ENCODE results near the gene UBR1. TPM values are rescaled to one million over a fixed set of nuclear protein-coding genes. Genes with fewer than 3 reads are reported as not detected.
"Not testable (repeated sequence)": the region's sequence is repeated elsewhere in the genome, so short reads cannot be mapped to it uniquely, and the experiment has no call there.

UBR1 gene
- total RNA-seq, 1 experiment from 2014 or later = 23.6 TPM

GRCh38 chr15:42974202-42974862 lies 131.5 kb downstream of the UBR1 start:
- no peak for DNase-seq (ENCODE audit: low spot score)

GRCh38 chr15:42973114-42973513 lies 132.7 kb downstream of the UBR1 start:
- DNase-seq (ENCODE audit: low spot score) = no peak

- no peak for DNase-seq (ENCODE audit: low spot score)
Observed at GRCh38 chr15:42971830-42972229, 134.0 kb downstream of the UBR1 start.

- DNase-seq (ENCODE audit: low spot score) = no peak
Observed at GRCh38 chr15:42964476-42964875, 141.4 kb downstream of the UBR1 start.

- DNase-seq (ENCODE audit: low spot score) = no peak
Observed at GRCh38 chr15:42955518-42955917, 150.3 kb downstream of the UBR1 start.

GRCh38 chr15:42954291-42954690 lies 151.5 kb downstream of the UBR1 start:
- no peak for DNase-seq (ENCODE audit: low spot score)

GRCh38 chr15:42948898-42949297 lies 156.9 kb downstream of the UBR1 start:
- DNase-seq (ENCODE audit: low spot score) = not testable (repeated sequence)

- DNase-seq (ENCODE audit: low spot score) = no peak
Observed at GRCh38 chr15:42940527-42940926, 165.3 kb downstream of the UBR1 start.

- DNase-seq (ENCODE audit: low spot score) = no peak
Observed at GRCh38 chr15:42939841-42940240, 166.0 kb downstream of the UBR1 start.

- no peak for DNase-seq (ENCODE audit: low spot score)
Observed at GRCh38 chr15:42937143-42937542, 168.7 kb downstream of the UBR1 start.

- DNase-seq (ENCODE audit: low spot score) = no peak
Observed at GRCh38 chr15:42933886-42934667, 171.8 kb downstream of the UBR1 start.

GRCh38 chr15:42932833-42933515 lies 172.9 kb downstream of the UBR1 start:
- no peak for DNase-seq (ENCODE audit: low spot score)

GRCh38 chr15:42931702-42932486 lies 173.9 kb downstream of the UBR1 start:
- no peak for DNase-seq (ENCODE audit: low spot score)

- no peak for DNase-seq (ENCODE audit: low spot score)
Observed at GRCh38 chr15:42929306-42929848, 176.5 kb downstream of the UBR1 start.

- DNase-seq (ENCODE audit: low spot score) = peak; percentile 40
Observed at GRCh38 chr15:42921342-42921731, 184.5 kb downstream of the UBR1 start.

GRCh38 chr15:42920519-42921341 lies 185.1 kb downstream of the UBR1 start, which contains the start of gene TTBK2:
Gene TTBK2 (minus strand): TSS chr15:42920778. CDS start chr15:42878617, 42,161 bp downstream.
- peak; percentile 100 for DNase-seq (ENCODE audit: low spot score)

- DNase-seq (ENCODE audit: low spot score) = peak; percentile 57
Observed at GRCh38 chr15:42919799-42920518, 185.9 kb downstream of the UBR1 start.

- no peak for DNase-seq (ENCODE audit: low spot score)
Observed at GRCh38 chr15:42919308-42919707, 186.5 kb downstream of the UBR1 start.

- DNase-seq (ENCODE audit: low spot score) = no peak
Observed at GRCh38 chr15:42918047-42918446, 187.8 kb downstream of the UBR1 start.

Measured in HT-29 (cell line).